Neuronal stem cell (in vitro differentiated cells): ENCODE results near the gene B3GNT3.

ENCODE experiments used
- DNase-seq: peaks from one replicate; pipeline ENCODE4 v3.0.0-alpha.2; 2013; ENCODE audit warnings: low spot score
- H2AFZ ChIP-seq: one replicate; pipeline ENCODE4 v1.6.1; 2013; ENCODE audit warnings: mild to moderate bottlenecking, low read length, inconsistent platforms
- H2AK5ac ChIP-seq: 2 replicates; pipeline ENCODE4 v1.6.1; 2013; ENCODE audit warnings: low read depth, mild to moderate bottlenecking, inconsistent platforms, low read length, moderate library complexity, mixed read lengths
- H2BK120ac ChIP-seq: 2 replicates; pipeline ENCODE4 v1.6.1; 2013; ENCODE audit warnings: low read depth, mild to moderate bottlenecking, inconsistent platforms, low read length, moderate library complexity, mixed read lengths
- H2BK12ac ChIP-seq: one replicate; pipeline ENCODE4 v1.6.1; 2013; ENCODE audit warnings: low read length, inconsistent platforms
- H2BK15ac ChIP-seq: 2 replicates; pipeline ENCODE4 v1.6.1; 2013; ENCODE audit warnings: mild to moderate bottlenecking, low read length, inconsistent platforms, mixed read lengths
- H2BK5ac ChIP-seq: one replicate; pipeline ENCODE4 v1.6.1; 2013; ENCODE audit warnings: inconsistent platforms, mild to moderate bottlenecking, low read length, moderate library complexity
- H3K14ac ChIP-seq: one replicate; pipeline ENCODE4 v1.6.1; 2013; ENCODE audit warnings: low read length, inconsistent platforms
- H3K18ac ChIP-seq: 2 replicates; pipeline ENCODE4 v1.6.1; 2013; ENCODE audit warnings: low read length, inconsistent platforms
- H3K23ac ChIP-seq: 2 replicates; pipeline ENCODE4 v1.6.1; 2013; ENCODE audit warnings: low read depth, mild to moderate bottlenecking, mixed read lengths, low read length, inconsistent platforms; ENCODE audit not compliant: poor library complexity
- H3K27ac ChIP-seq: replicated peaks from 3 replicates; pipeline ENCODE4 v1.5.1; 2013; ENCODE audit warnings: low read length, inconsistent platforms
- H3K27me3 ChIP-seq, 3 experiments: 2 replicates each; pipeline ENCODE4 v1.6.1; 2013; ENCODE audit warnings: low read length in 3 of 3, mild to moderate bottlenecking in 2 of 3, inconsistent platforms in 1 of 3, low read depth in 1 of 3, mixed read lengths in 1 of 3, moderate library complexity in 1 of 3; ENCODE audit not compliant: control insufficient read depth in 3 of 3, insufficient read depth in 3 of 3
- H3K36me3 ChIP-seq, 2 donors: replicated peaks in 1 of 2; 2 replicates each; pipeline ENCODE4 v1.6.1; 2013; ENCODE audit warnings: low read length in 2 of 2; ENCODE audit not compliant: control insufficient read depth in 2 of 2, insufficient read depth in 2 of 2
- H3K4ac ChIP-seq: 2 replicates; pipeline ENCODE4 v1.6.1; 2013; ENCODE audit warnings: inconsistent platforms, mild to moderate bottlenecking, low read length, moderate library complexity
- H3K4me1 ChIP-seq, 2 donors: 1 replicate in 1 of 2; 2 replicates in 1 of 2; pipeline ENCODE4 v1.6.1; 2013; ENCODE audit warnings: low read length in 2 of 2, low read depth in 1 of 2; ENCODE audit not compliant: control insufficient read depth in 2 of 2, insufficient read depth in 1 of 2
- H3K4me2 ChIP-seq: one replicate; pipeline ENCODE4 v1.6.1; 2013; ENCODE audit warnings: mild to moderate bottlenecking, low read length, inconsistent platforms; ENCODE audit not compliant: insufficient read depth, poor library complexity, severe bottlenecking
- H3K4me3 ChIP-seq, 2 donors: 2 replicates each; pipeline ENCODE4 v1.5.1; 2013; ENCODE audit warnings: low read length in 2 of 2, mild to moderate bottlenecking in 2 of 2, inconsistent platforms in 1 of 2, moderate library complexity in 1 of 2
- H3K79me1 ChIP-seq: one replicate; pipeline ENCODE4 v1.6.1; 2013; ENCODE audit warnings: low read depth, mild to moderate bottlenecking, inconsistent platforms, low read length, moderate library complexity
- H3K9ac ChIP-seq: one replicate; pipeline ENCODE4 v1.6.1; 2013; ENCODE audit warnings: mild to moderate bottlenecking, low read depth, low read length, inconsistent platforms; ENCODE audit not compliant: poor library complexity
- H3K9me3 ChIP-seq, 2 donors: replicated peaks in 1 of 2; 2 replicates each; pipeline versions ENCODE3 to v1.6.1; 2013; ENCODE audit warnings: low read length in 2 of 2, mild to moderate bottlenecking in 2 of 2, inconsistent platforms in 1 of 2, low read depth in 1 of 2, mixed read lengths in 1 of 2, moderate library complexity in 1 of 2; ENCODE audit not compliant: control insufficient read depth in 2 of 2, insufficient read depth in 1 of 2
- H4K8ac ChIP-seq: one replicate; pipeline ENCODE4 v1.6.1; 2013; ENCODE audit warnings: low read depth, mild to moderate bottlenecking, inconsistent platforms, low read length, moderate library complexity
- H4K91ac ChIP-seq: one replicate; pipeline ENCODE4 v1.6.1; 2013; ENCODE audit warnings: low read length, low read depth, mild to moderate bottlenecking, inconsistent platforms; ENCODE audit not compliant: poor library complexity
- WGBS, 2 donors: extraction: QIAGEN DNeasy Blood & Tissue Kit; methylation state at CpG; one replicate each; pipeline ENCODE4 v1.1.7; 2013; ENCODE audit warnings: missing lambda C conversion rate in 2 of 2, mixed read lengths in 1 of 2; ENCODE audit not compliant: insufficient read length in 2 of 2, insufficient replicate concordance in 1 of 2; ENCODE audit errors: extremely low coverage in 2 of 2; 5-methylcytosine and 5-hydroxymethylcytosine counted together

The B3GNT3 gene

GRCh38 chr19:17770613-17771012 lies 24.3 kb upstream of the B3GNT3 start:
- H4K91ac ChIP-seq: no peak overlapping the region
- H3K4me1 ChIP-seq: no peaks in the 10 kb centered on the region
- peaks cover 0 to 3% of the 10 kb centered on the region in 2 donors for H3K36me3 ChIP-seq
- no peak for DNase-seq
- H3K79me1 ChIP-seq: no peaks in the 10 kb centered on the region
- no peak overlapping the region for H2BK15ac ChIP-seq
- no peak overlapping the region for H2BK12ac ChIP-seq
- no peak overlapping the region for H4K8ac ChIP-seq
- no peaks in the 10 kb centered on the region for H3K27me3 ChIP-seq
- no peak overlapping the region for H3K14ac ChIP-seq
- H3K27ac ChIP-seq: no peak overlapping the region
- no peak overlapping the region for H3K4me2 ChIP-seq
- no peak overlapping the region for H3K18ac ChIP-seq
- peak overlapping the region; percentile 53 for H2BK5ac ChIP-seq
- no peak overlapping the region for H3K9ac ChIP-seq
- no peak overlapping the region for H2BK120ac ChIP-seq
- H3K4me3 ChIP-seq: no peak overlapping the region
- peaks cover 0 to 2% of the 10 kb centered on the region in 2 donors for H3K9me3 ChIP-seq
- H3K23ac ChIP-seq: peak overlapping the region; percentile 43
- no peak overlapping the region for H2AFZ ChIP-seq
- no CpG with 5 or more reads among the region's 13 CpGs for WGBS, 2 donors
- H3K4ac ChIP-seq: no peak overlapping the region
- no peak overlapping the region for H2AK5ac ChIP-seq

GRCh38 chr19:17772172-17772571 lies 22.8 kb upstream of the B3GNT3 start:
- Histone ChIP-seq H3K27me3 (no peaks in the 10 kb centered on the region), H2AFZ (no peak overlapping the region), H2BK12ac (no peak overlapping the region), H4K91ac (no peak overlapping the region), H3K4me3 (no peak overlapping the region), H3K4me1 (no peaks in the 10 kb centered on the region), H4K8ac (no peak overlapping the region), H3K27ac (no peak overlapping the region), H2BK120ac (no peak overlapping the region), H3K4ac (no peak overlapping the region), H3K36me3 (peaks cover 0 to 3% of the 10 kb centered on the region in 2 donors), H2AK5ac (no peak overlapping the region), H2BK15ac (no peak overlapping the region), H3K9ac (no peak overlapping the region), H3K4me2 (no peak overlapping the region), H3K18ac (no peak overlapping the region), H3K23ac (no peak overlapping the region), H2BK5ac (no peak overlapping the region), H3K79me1 (no peaks in the 10 kb centered on the region), H3K9me3 (peaks cover 0 to 2% of the 10 kb centered on the region in 2 donors), H3K14ac (no peak overlapping the region)
- DNase-seq: no peak
- WGBS, 2 donors: no CpG with 5 or more reads among the region's 4 CpGs

GRCh38 chr19:17775245-17775927 lies 19.6 kb upstream of the B3GNT3 start:
- WGBS, 2 donors: no CpG with 5 or more reads among the region's 16 CpGs
- peak overlapping the region; percentile 47 for H2AFZ ChIP-seq
- H3K23ac ChIP-seq: no peak overlapping the region

GRCh38 chr19:17775991-17776803 lies 18.7 kb upstream of the B3GNT3 start:
- H3K4me1 ChIP-seq: peaks cover 5 to 14% of the 10 kb centered on the region in 2 donors
- no peak overlapping the region for H3K4me2 ChIP-seq
- H3K27ac ChIP-seq: no peak overlapping the region
- no CpG with 5 or more reads among the region's 27 CpGs for WGBS, 2 donors
- H3K23ac ChIP-seq: no peak overlapping the region
- H3K36me3 ChIP-seq: peaks cover 0 to 3% of the 10 kb centered on the region in 2 donors
- no peak overlapping the region for H3K9ac ChIP-seq
- no peak overlapping the region for H2BK5ac ChIP-seq
- H2BK120ac ChIP-seq: no peak overlapping the region
- H2AFZ ChIP-seq: no peak overlapping the region
- H3K4ac ChIP-seq: no peak overlapping the region
- H4K8ac ChIP-seq: no peak overlapping the region
- H3K9me3 ChIP-seq: peaks cover 0 to 2% of the 10 kb centered on the region in 2 donors
- DNase-seq: no peak
- H3K27me3 ChIP-seq: no peaks in the 10 kb centered on the region
- peak overlapping the region; percentile 12 for H2BK15ac ChIP-seq
- H3K4me3 ChIP-seq: peak overlapping the region in 1 of 2 donors; percentile 7
- H3K14ac ChIP-seq: no peak overlapping the region
- H2AK5ac ChIP-seq: peak overlapping the region; percentile 9
- H2BK12ac ChIP-seq: no peak overlapping the region
- H3K18ac ChIP-seq: no peak overlapping the region
- no peak overlapping the region for H4K91ac ChIP-seq
- H3K79me1 ChIP-seq: peaks cover 2% of the 10 kb centered on the region

More at GRCh38 chr19:17775245-17775927, 19.6 kb upstream of the B3GNT3 start:
- Histone ChIP-seq H3K27me3 (no peaks in the 10 kb centered on the region), H3K4me1 (peaks cover 5 to 14% of the 10 kb centered on the region in 2 donors), H3K9ac (no peak overlapping the region), H3K4me2 (no peak overlapping the region), H3K79me1 (peaks cover 2% of the 10 kb centered on the region), H3K4me3 (no peak overlapping the region), H2BK12ac (no peak overlapping the region), H2AK5ac (peak overlapping the region; percentile 91), H2BK120ac (no peak overlapping the region), H2BK15ac (no peak overlapping the region), H3K14ac (no peak overlapping the region), H3K27ac (no peak overlapping the region), H3K36me3 (peaks cover 0 to 3% of the 10 kb centered on the region in 2 donors), H2BK5ac (peak overlapping the region; percentile 11), H4K8ac (no peak overlapping the region), H3K18ac (peak overlapping the region; percentile 20), H3K9me3 (peaks cover 0 to 2% of the 10 kb centered on the region in 2 donors), H4K91ac (no peak overlapping the region), H3K4ac (no peak overlapping the region)
- peak; percentile 59 for DNase-seq
